ENCODE measurements around the gene COBL.

COBL gene

GRCh38 chr7:51027935-51028830, 288.4 kb downstream of the COBL start:
- Histone ChIP-seq H3K4me3 (ENCODE audit: severe bottlenecking) (no peak overlapping the region), H3K27ac (ENCODE audit: poor library complexity, severe bottlenecking) (no peak overlapping the region), H3K9me3 (ENCODE audit: severe bottlenecking) (no peaks in the 10 kb centered on the region), H3K4me1 (ENCODE audit: insufficient read depth, poor library complexity, severe bottlenecking) (peaks cover 16% of the 10 kb centered on the region), H3K36me3 (ENCODE audit: low read depth) (no peaks in the 10 kb centered on the region), H3K27me3 (ENCODE audit: insufficient read depth, poor library complexity, severe bottlenecking) (no peaks in the 10 kb centered on the region)
- DNase-seq (ENCODE audit: low spot score) (no peak), ATAC-seq (ENCODE audit: low read depth) (no peak)
- no peak for TF ChIP-seq CTCF (IDR thresholded peaks at IDR 0.05; ENCODE audit: poor library complexity, severe bottlenecking)

DNA sequence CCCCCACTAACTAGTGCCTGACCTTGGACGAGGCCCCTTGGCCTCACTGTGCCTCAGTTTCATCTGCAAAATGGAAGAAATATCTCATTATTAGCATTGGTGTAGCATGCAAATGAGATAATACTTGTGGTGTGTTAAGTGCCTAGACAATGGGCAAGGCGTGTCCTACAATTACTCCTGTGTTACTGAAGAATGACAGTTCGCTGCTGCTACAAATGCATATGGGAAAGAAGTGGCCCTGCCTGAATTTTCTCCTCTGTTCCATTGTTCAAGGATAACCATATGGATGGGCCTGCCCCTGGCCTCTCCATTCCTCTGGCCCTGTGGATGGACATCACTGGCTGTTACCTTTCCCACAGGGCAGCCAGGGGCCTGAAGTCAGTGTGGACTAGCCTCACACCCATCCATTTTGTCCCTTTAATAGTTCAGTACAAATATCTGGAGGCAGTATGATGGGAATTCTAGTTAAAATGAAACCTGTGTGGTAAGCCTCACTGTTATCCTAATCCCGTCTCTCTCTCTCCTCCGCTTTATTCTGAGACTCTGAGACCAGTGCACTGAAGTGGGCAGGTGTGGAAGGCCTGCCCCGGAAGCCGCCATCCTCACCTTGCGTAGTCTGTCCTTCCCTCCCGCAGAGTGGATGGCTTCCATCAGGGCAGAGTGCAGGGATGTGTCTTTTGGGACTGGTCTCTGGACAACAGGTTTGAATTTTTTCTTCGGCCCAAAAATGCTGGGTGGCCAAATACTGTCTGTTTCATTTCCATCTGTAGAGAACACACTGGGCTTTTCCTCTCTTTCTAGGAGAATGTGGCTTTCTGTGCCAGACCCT, 289.3 kb downstream of the COBL start:
- no peaks in the 10 kb centered on the region for H3K36me3 ChIP-seq (ENCODE audit: low read depth)
- H3K4me3 ChIP-seq (ENCODE audit: severe bottlenecking) = no peak overlapping the region
- ATAC-seq (ENCODE audit: low read depth) = no peak
- no peaks in the 10 kb centered on the region for H3K27me3 ChIP-seq (ENCODE audit: insufficient read depth, poor library complexity, severe bottlenecking)
- no peak overlapping the region for H3K27ac ChIP-seq (ENCODE audit: poor library complexity, severe bottlenecking)
- DNase-seq (ENCODE audit: low spot score) = no peak
- no peaks in the 10 kb centered on the region for H3K9me3 ChIP-seq (ENCODE audit: severe bottlenecking)
- H3K4me1 ChIP-seq (ENCODE audit: insufficient read depth, poor library complexity, severe bottlenecking) = peaks cover 16% of the 10 kb centered on the region
- TF ChIP-seq CTCF (IDR thresholded peaks at IDR 0.05; ENCODE audit: poor library complexity, severe bottlenecking) = no peak

DNA sequence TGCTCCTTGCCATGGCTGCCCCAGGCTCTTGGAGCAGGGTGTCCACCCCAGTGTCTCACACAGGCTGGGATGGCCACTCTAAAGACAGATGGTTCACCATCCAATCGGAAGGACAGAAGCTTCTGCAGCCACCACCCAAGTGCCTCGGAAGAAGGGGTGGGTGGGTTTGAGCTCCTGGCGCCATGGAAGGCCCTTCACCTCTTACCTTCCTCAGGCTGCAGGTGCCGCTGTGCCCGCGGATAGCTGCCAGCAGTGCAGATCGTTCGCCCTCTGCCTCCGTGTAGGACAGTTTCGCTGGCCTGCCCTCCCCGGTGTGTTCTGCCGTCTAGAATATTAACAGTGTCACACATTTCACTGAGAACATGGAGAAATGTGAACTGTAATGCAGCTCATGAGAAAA, 290.3 kb downstream of the COBL start:
- Histone ChIP-seq H3K27ac (ENCODE audit: poor library complexity, severe bottlenecking) (no peak overlapping the region), H3K9me3 (ENCODE audit: severe bottlenecking) (no peaks in the 10 kb centered on the region), H3K4me3 (ENCODE audit: severe bottlenecking) (no peak overlapping the region), H3K27me3 (ENCODE audit: insufficient read depth, poor library complexity, severe bottlenecking) (no peaks in the 10 kb centered on the region), H3K4me1 (ENCODE audit: insufficient read depth, poor library complexity, severe bottlenecking) (peaks cover 16% of the 10 kb centered on the region), H3K36me3 (ENCODE audit: low read depth) (no peaks in the 10 kb centered on the region)
- ATAC-seq (ENCODE audit: low read depth) (no peak), DNase-seq (ENCODE audit: low spot score) (no peak)
- no peak for TF ChIP-seq CTCF (IDR thresholded peaks at IDR 0.05; ENCODE audit: poor library complexity, severe bottlenecking)

DNA sequence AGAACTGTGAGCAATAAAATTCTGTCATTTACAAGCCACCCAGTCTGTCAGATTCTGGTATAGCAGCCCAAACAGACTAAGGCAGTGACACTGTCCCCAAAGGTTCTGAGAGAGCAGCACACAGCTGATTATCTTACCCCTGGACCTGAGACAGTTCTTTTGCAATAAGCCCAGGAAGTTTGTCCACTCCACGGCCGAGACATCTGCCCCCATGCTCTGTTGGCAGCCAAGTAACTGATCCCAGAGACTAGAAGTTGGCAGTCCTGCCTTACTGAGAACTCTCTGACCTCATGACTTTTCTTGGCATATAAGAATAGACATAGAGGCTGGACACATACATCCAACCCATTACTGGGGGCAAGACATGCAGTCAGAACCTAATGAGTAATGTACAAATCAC, 290.9 kb downstream of the COBL start:
- Histone ChIP-seq H3K27me3 (ENCODE audit: insufficient read depth, poor library complexity, severe bottlenecking) (no peaks in the 10 kb centered on the region), H3K4me3 (ENCODE audit: severe bottlenecking) (no peak overlapping the region), H3K4me1 (ENCODE audit: insufficient read depth, poor library complexity, severe bottlenecking) (peaks cover 15% of the 10 kb centered on the region), H3K36me3 (ENCODE audit: low read depth) (no peaks in the 10 kb centered on the region), H3K9me3 (ENCODE audit: severe bottlenecking) (no peaks in the 10 kb centered on the region), H3K27ac (ENCODE audit: poor library complexity, severe bottlenecking) (no peak overlapping the region)
- no peak for TF ChIP-seq CTCF (IDR thresholded peaks at IDR 0.05; ENCODE audit: poor library complexity, severe bottlenecking)
- no peak for DNase-seq (ENCODE audit: low spot score)
- no peak for ATAC-seq (ENCODE audit: low read depth)
